ENCODE results near the gene SLC10A2. TPM values are rescaled to one million over a fixed set of nuclear protein-coding genes. Genes with fewer than 3 reads are reported as not detected.

Gene SLC10A2
- total and polyA plus RNA-seq, 2 of the 4 experiments (the other 2 are of a cell fraction): not detected

DNA sequence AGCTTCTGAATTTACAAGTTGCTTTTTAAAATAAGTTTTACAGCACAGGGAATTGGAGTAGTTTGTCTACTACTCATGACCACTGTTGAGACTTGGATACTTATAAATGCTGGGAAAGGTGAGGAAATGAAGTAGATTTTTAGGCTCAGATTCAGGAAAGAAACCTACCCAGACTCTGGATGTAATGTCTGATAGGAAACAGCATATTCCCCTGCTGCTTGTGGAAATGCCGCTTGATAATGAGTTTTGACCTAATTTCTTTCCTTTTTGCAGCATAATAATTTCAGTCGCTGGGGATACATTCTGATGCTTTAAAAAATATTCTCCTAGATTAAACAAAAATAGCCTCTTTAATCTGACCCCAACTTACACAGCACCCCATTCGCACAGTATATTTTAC, 53.6 kb downstream of the SLC10A2 start:
- Histone ChIP-seq H3K18ac (ENCODE audit: low read depth, low read length) (no peak overlapping the region), H2AFZ (replicated peaks; ENCODE audit: low read length, poor library complexity) (no peak overlapping the region), H2AK9ac (replicated peaks; ENCODE audit: low read depth, low read length, poor library complexity) (no peak overlapping the region), H3K4ac (ENCODE audit: low read depth, low read length) (no peak overlapping the region), H4K20me1 (ENCODE audit: insufficient read depth, low read length) (no peaks in the 10 kb centered on the region), H3K14ac (replicated peaks; ENCODE audit: low read depth, low read length) (no peak overlapping the region), H2BK120ac (ENCODE audit: low read depth, low read length) (no peak overlapping the region), H3K27ac (ENCODE audit: insufficient read depth, low read length) (no peak overlapping the region), H2BK20ac (ENCODE audit: low read depth, low read length) (no peak overlapping the region), H3K9me3 (ENCODE audit: control insufficient read depth, insufficient read depth, low read length) (peaks cover 13% of the 10 kb centered on the region), H4K91ac (ENCODE audit: insufficient read depth, low read depth, low read length) (no peak overlapping the region), H3K23ac (ENCODE audit: low read depth, low read length) (no peak overlapping the region), H2AK5ac (ENCODE audit: low read depth, low read length) (no peak overlapping the region), H2BK5ac (ENCODE audit: low read depth, low read length, poor library complexity, severe bottlenecking) (no peak overlapping the region), H3K9ac (ENCODE audit: low read depth, low read length) (no peak overlapping the region), H4K8ac (ENCODE audit: low read depth in 2 of 2, low read length in 2 of 2) (no peak overlapping the region), H4K5ac (ENCODE audit: low read depth, low read length) (no peak overlapping the region), H3K4me2 (ENCODE audit: low read depth, low read length) (no peak overlapping the region), H3K4me3 (ENCODE audit: insufficient read depth, low read depth, low read length) (no peak overlapping the region), H3K27me3 (ENCODE audit: control insufficient read depth, insufficient read depth, low read length) (no peaks in the 10 kb centered on the region), H2BK15ac (ENCODE audit: low read depth, low read length) (no peak overlapping the region), H3K56ac (ENCODE audit: extremely low read depth, insufficient read depth, low read length) (no peak overlapping the region), H3K36me3 (ENCODE audit: control insufficient read depth, insufficient read depth, low read length) (no peaks in the 10 kb centered on the region), H3K9me1 (ENCODE audit: insufficient read depth, low read length) (no peaks in the 10 kb centered on the region), H3K4me1 (ENCODE audit: control insufficient read depth, insufficient read depth, low read length) (no peaks in the 10 kb centered on the region), H3K79me1 (ENCODE audit: low read depth in 1 of 2, low read length in 2 of 2) (no peaks in the 10 kb centered on the region)
- CTCF ChIA-PET: no interaction called here
- dilution Hi-C loops (cut with HindIII; ENCODE audit: low sequenced_read_pairs, unreplicated experiment) (no loop called here), intact Hi-C loops (cut with micrococcal nuclease) (no loop called here), in situ Hi-C loops (cut with MboI; ENCODE audit: low sequenced_read_pairs) (no loop called here)
- BruUV-seq (replicated peaks): no TSS peak
- DNase-seq (no peak), ATAC-seq (ENCODE audit: low read depth) (no peak)
- POLR2A ChIA-PET (ENCODE audit: unreplicated experiment): no interaction called here
- WGBS, 2 experiments (ENCODE audit: extremely low coverage in 2 of 2, insufficient read length in 1 of 2): no CpG with 5 or more reads among the region's 3 CpGs
- TF ChIP-seq BHLHE40 (IDR thresholded peaks at IDR 0.05; ENCODE audit: low read depth, low read length) (no peak), RCOR1 (IDR thresholded peaks at IDR 0.05; ENCODE audit: insufficient replicate concordance, low read length) (no peak), RFX5 (IDR thresholded peaks at IDR 0.05; ENCODE audit: low read depth, low read length) (no peak)
- TF ChIP-seq, protein P1, sequence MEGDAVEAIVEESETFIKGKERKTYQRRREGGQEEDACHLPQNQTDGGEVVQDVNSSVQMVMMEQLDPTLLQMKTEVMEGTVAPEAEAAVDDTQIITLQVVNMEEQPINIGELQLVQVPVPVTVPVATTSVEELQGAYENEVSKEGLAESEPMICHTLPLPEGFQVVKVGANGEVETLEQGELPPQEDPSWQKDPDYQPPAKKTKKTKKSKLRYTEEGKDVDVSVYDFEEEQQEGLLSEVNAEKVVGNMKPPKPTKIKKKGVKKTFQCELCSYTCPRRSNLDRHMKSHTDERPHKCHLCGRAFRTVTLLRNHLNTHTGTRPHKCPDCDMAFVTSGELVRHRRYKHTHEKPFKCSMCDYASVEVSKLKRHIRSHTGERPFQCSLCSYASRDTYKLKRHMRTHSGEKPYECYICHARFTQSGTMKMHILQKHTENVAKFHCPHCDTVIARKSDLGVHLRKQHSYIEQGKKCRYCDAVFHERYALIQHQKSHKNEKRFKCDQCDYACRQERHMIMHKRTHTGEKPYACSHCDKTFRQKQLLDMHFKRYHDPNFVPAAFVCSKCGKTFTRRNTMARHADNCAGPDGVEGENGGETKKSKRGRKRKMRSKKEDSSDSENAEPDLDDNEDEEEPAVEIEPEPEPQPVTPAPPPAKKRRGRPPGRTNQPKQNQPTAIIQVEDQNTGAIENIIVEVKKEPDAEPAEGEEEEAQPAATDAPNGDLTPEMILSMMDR (conservative IDR thresholded peaks at IDR 0.05; ENCODE audit: low read depth, low read length): no peak

Data from IMR-90 (cell line).